Measurements from ENCODE around the gene ZNF862.
"Not testable (repeated sequence)": the region's sequence is repeated elsewhere in the genome, so short reads cannot be mapped to it uniquely, and the experiment has no call there.

Gene ZNF862

DNA sequence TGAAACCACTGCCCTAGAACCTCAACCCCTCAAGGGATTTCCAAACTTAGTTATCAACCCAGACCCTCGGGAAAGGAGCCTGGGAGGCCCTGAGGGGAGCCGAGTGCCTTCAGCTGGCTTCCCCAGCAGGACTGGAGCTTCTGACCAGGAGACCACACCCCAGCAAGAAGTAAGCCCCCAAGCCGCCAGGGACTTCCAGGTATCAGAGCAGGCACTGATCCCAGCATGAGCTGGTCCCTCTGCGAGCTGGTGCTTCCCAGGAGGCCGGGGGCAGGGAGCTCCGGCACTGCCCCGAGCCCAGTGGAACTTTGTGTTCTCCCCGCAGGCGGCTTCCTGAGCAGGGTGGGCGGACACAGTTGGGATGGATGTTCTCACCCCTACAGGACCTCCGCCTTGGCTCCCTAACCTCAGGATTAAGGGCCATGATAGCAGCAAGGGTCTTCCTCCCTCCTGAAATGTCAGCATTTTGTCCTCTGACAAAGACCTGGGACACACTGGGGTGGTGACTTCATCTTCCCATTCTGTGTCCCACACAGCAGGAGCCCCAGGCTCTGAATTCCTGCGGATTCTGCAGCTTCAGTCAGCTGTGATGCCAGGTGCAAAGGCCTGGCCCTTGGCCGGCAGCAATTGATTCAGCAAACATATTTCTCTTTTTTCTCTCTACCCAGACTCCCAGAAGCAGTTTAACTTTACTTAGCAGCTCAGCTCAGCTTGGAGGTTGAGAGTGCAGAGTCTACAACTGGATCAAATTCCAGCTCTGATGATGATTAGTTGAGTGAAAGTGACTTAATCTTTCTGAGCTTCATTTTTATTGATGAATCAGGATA is 47.2 kb downstream of the ZNF862 start:
- Histone ChIP-seq H3K36me3 (no peaks in the 10 kb centered on the region), H3K4me3 (ENCODE audit: low read depth, low read length) (no peak overlapping the region), H3K27me3 (no peaks in the 10 kb centered on the region), H3K4me1 (peaks cover 7% of the 10 kb centered on the region), H3K9me3 (no peaks in the 10 kb centered on the region; the same call in 1 of the 2 replicates)
- TF ChIP-seq, protein P1, sequence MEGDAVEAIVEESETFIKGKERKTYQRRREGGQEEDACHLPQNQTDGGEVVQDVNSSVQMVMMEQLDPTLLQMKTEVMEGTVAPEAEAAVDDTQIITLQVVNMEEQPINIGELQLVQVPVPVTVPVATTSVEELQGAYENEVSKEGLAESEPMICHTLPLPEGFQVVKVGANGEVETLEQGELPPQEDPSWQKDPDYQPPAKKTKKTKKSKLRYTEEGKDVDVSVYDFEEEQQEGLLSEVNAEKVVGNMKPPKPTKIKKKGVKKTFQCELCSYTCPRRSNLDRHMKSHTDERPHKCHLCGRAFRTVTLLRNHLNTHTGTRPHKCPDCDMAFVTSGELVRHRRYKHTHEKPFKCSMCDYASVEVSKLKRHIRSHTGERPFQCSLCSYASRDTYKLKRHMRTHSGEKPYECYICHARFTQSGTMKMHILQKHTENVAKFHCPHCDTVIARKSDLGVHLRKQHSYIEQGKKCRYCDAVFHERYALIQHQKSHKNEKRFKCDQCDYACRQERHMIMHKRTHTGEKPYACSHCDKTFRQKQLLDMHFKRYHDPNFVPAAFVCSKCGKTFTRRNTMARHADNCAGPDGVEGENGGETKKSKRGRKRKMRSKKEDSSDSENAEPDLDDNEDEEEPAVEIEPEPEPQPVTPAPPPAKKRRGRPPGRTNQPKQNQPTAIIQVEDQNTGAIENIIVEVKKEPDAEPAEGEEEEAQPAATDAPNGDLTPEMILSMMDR (IDR thresholded peaks at IDR 0.05; ENCODE audit: low read depth, low read length), result no peak
- DNase-seq, result no peak

DNA sequence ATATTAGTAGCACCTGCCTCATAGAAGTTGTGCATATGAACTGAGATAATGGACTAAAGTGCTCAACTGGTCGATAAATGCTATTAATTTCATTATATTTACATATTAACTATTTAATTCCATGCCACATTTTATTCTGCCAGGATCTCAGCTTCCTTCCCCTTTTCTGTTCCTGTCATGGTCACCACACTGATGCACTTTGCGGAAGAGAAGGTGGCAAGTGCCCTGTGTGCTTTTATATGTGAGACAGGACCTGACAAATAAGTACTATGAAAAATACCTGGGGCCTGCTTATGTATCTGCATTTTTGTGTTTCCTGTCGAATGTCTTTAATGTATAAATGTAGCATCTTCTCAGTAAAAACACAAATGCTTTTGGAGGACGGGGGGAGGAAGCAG is 47.8 kb downstream of the ZNF862 start:
- Histone ChIP-seq H3K36me3 (no peaks in the 10 kb centered on the region), H3K27me3 (no peaks in the 10 kb centered on the region), H3K9me3 (no peaks in the 10 kb centered on the region; the same call in 1 of the 2 replicates), H3K4me1 (peaks cover 7% of the 10 kb centered on the region), H3K4me3 (ENCODE audit: low read depth, low read length) (no peak overlapping the region)
- DNase-seq, result no peak
- TF ChIP-seq, protein P1 (IDR thresholded peaks at IDR 0.05; ENCODE audit: low read depth, low read length), result no peak

DNA sequence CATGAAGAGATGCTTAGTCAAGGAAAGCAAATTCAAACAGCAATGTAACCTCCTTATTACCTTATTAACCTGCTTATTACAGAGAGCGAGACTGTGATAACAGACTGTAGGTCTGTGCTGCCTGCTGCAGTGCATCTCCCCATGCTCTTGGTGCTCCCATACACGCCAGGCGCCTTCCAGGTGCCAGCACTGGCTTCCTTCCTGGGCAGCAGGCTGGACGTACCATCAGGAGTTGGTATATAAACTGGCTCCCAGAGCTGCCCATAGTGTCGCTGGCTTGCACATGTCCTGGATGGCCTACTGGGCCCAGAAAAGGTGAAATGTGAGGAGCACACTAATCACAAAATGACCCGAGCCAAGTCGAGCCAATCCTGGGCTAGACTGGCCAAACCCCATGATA is 49.1 kb downstream of the ZNF862 start:
- TF ChIP-seq, protein P1 (IDR thresholded peaks at IDR 0.05; ENCODE audit: low read depth, low read length), result no peak
- H3K4me1 ChIP-seq, result peaks cover 7% of the 10 kb centered on the region
- no peak for DNase-seq

DNA sequence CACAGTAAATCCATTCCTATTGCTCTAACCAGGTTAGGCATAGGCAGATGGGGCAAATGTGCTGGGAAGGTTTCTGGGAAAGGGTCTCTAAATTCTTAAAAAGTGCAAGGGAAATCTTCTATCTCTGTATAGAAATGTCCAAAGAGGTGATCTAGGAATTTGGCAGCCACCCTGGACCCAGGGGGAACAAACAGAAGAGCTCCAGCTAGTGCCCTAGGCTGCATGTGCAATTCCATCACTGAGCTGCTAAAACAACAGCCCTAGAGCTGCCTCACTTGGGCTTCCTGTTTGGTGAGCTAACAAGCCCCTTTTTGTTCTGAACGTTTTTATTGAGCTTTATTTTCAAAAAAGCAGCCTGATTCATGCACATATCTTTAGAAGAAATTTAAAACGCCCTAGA is 52.5 kb downstream of the ZNF862 start:
- H3K9me3 ChIP-seq; H3K4me3 ChIP-seq (ENCODE audit: low read depth, low read length): not testable (repeated sequence)

More for the DNA sequence above, 49.1 kb downstream of the ZNF862 start:
- Histone ChIP-seq H3K36me3 (no peaks in the 10 kb centered on the region), H3K27me3 (no peaks in the 10 kb centered on the region), H3K9me3 (no peaks in the 10 kb centered on the region; the same call in 1 of the 2 replicates), H3K4me3 (ENCODE audit: low read depth, low read length) (no peak overlapping the region)

DNA sequence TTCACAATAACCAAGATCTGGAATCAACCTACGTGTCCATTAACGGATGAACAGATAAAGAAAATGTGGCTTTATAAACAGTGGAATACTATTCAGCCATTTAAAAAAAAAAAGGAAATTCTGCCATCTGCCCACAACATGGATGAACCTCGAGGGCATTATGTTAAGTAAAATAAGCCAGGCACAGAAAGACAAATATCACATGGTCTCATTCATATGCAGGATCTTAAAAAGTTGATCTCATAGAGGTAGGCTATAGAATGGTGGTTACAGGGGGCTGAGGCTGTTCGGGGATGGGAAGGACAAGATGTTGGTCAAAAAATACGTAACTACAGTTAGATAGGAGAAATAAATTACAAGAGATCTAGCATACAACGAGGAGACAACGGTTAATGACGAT is 56.8 kb downstream of the ZNF862 start:
- not testable (repeated sequence) for H3K9me3 ChIP-seq; H3K36me3 ChIP-seq; H3K27me3 ChIP-seq; DNase-seq; H3K4me1 ChIP-seq; H3K4me3 ChIP-seq (ENCODE audit: low read depth, low read length)

More for the DNA sequence above, 52.5 kb downstream of the ZNF862 start:
- not testable (repeated sequence) for DNase-seq, H3K27me3 ChIP-seq, H3K36me3 ChIP-seq, H3K4me1 ChIP-seq

DNA sequence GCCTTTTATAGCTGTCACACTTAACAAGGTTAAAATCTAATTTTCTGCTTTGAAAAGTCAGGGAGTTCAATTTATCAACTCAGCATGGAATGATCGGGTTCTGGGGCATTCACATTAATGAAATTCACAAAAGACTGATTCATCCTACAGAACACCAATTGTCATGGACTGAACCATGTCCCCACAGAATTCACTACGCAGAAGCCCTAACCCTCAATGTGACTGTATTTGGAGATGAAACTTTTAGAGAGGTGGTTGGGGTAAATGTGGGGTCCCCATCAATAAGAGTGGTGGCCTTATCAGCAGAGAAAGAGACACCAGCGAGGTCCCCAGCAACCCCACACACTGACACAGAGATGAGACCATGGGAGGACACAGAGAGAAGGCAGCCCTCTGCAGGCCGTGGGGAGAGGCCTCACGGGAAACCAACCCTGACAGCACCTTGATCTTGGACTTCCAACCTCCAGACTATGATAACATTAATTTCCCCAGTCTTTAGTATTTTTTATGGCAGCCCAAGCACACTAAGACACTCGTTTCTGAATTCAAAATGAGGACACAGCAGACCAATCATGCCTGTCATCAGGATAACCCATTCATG is 69.7 kb downstream of the ZNF862 start:
- H3K27me3 ChIP-seq; DNase-seq; H3K4me1 ChIP-seq; H3K4me3 ChIP-seq (ENCODE audit: low read depth, low read length); H3K9me3 ChIP-seq; H3K36me3 ChIP-seq: not testable (repeated sequence)

DNA sequence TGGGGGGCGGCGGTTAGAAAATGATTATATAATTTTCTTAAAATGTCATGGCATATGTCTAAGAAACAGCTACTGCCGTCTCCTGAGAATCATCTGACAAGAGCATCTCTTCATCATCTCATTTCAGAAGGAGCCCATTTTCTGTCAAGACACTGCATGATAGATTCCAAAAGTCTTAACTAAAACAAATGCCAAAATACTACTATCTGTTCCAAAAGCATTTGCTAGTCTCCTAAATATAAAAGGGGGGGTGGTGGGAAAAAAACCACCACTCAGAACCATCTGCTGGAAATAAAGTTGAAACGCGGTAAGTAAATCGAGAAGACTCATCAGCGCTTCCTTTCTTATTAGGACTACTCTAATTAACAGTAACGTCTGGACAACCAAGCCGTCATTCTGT is 72.0 kb downstream of the ZNF862 start:
- not testable (repeated sequence) for DNase-seq; H3K27me3 ChIP-seq; H3K4me3 ChIP-seq (ENCODE audit: low read depth, low read length); H3K9me3 ChIP-seq; H3K36me3 ChIP-seq; H3K4me1 ChIP-seq

DNA sequence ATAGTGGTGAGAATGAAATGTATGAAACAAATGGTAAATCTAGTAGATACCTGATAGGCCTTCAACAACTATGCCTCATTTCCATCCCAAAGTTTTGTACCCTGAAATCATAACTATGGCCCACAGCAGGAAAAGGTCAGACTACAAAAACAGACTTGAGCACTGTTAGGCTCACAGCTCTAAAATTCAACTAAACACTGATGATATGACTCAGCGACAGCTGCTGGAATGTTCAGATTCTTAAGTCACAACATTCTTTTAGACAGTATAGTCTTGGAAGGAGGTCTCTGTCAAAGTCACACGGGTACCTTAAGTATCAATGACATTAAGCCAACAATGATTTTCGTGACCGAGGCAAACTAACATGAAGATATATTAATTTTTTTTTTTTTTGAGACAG is 74.0 kb downstream of the ZNF862 start:
- H3K36me3 ChIP-seq; DNase-seq; H3K27me3 ChIP-seq; H3K4me1 ChIP-seq; H3K9me3 ChIP-seq; H3K4me3 ChIP-seq (ENCODE audit: low read depth, low read length): not testable (repeated sequence)

Data from BE2C (cell line).